HCT116 (cell line): ENCODE measurements around the gene TFDP1. TPM values are rescaled to one million over a fixed set of nuclear protein-coding genes. Genes with fewer than 3 reads are reported as not detected.

Source experiments
- ATAC-seq: fragments of 200-7000 bp; cut with Tn5 transposase; 2 replicates; pipeline ENCODE4 v1.9.1; 2020; ENCODE audit warnings: mild to moderate bottlenecking, moderate library complexity
- BruUV-seq: library from RNA; stranded (reverse); fragments of 400-500 nt; replicated peaks from 2 replicates; lab custom pipeline; 2021; lab: Mats Ljungman, UMichigan
- CTCF ChIA-PET: fragments of 300-600 bp; sonication (Branson Sonifier 250); formaldehyde crosslinking; loops from one replicate; lab custom pipeline; 2021; ENCODE audit warnings: antibody characterized with exemption; lab: Charles Lee
- POLR2A ChIA-PET: fragments of 300-600, 350-600 bp; sonication (Branson Sonifier 250); formaldehyde crosslinking; loops from one replicate; lab custom pipeline; 2021; ENCODE audit warnings: antibody characterized with exemption; lab: Charles Lee
- RAD21 ChIA-PET, 2 experiments: fragments of 300-600 bp; sonication (Branson Sonifier 250); formaldehyde crosslinking; loops; one replicate each; lab custom pipeline; 2023; ENCODE audit warnings: low total read pairs in 2 of 2; ENCODE audit not compliant: uncharacterized antibody in 2 of 2, unreplicated experiment in 2 of 2, low non-redundant PET in 1 of 2; lab: Charles Lee
- DNase-seq: peaks from one replicate; pipeline ENCODE4 v3.0.0-alpha.2; 2010; ENCODE audit warnings: low read depth, low spot score
- H2AFZ ChIP-seq: fragments of 200-600 bp; shearing (Covaris generic), sonication (generic); 2 replicates; pipeline ENCODE4 v1.6.1; 2017; ENCODE audit warnings: low read depth, mixed run types, mixed read lengths, antibody characterized with exemption, low read length; ENCODE audit not compliant: poor library complexity, severe bottlenecking
- H3K27ac ChIP-seq: 2 replicates; pipeline ENCODE4 v1.5.1; 2012; ENCODE audit warnings: low read depth, low read length
- H3K27me3 ChIP-seq: fragments of 200-600 bp; sonication (generic); 2 replicates; pipeline ENCODE4 v1.6.1; 2016; ENCODE audit warnings: mixed run types, low read length, mixed read lengths; ENCODE audit not compliant: insufficient read depth
- H3K36me3 ChIP-seq, 2 experiments: fragments of 200-500 bp in 1 of 2; fragments of 200-600 bp in 1 of 2; sonication (Bioruptor generic) in 1 of 2; sonication (generic) in 1 of 2; 2 replicates each; pipeline versions ENCODE4 v1.5.1 to v1.6.1; 2014 to 2016; ENCODE audit warnings: low read length in 2 of 2, inconsistent platforms in 1 of 2, mixed read lengths in 1 of 2, mixed run types in 1 of 2; ENCODE audit not compliant: insufficient read depth in 2 of 2, control insufficient read depth in 1 of 2
- H3K4me1 ChIP-seq, 2 experiments: fragments of 200-600 bp in 1 of 2; sonication (generic) in 1 of 2; 2 replicates each; pipeline versions ENCODE4 v1.5.1 to v1.6.1; 2012 to 2017; ENCODE audit warnings: low read length in 2 of 2, inconsistent platforms in 1 of 2, mild to moderate bottlenecking in 1 of 2, mixed read lengths in 1 of 2, mixed run types in 1 of 2, moderate library complexity in 1 of 2; ENCODE audit not compliant: insufficient read depth in 2 of 2, control insufficient read depth in 1 of 2
- H3K4me2 ChIP-seq: fragments of 200-600 bp; sonication (generic); 2 replicates; pipeline ENCODE4 v1.6.1; 2017; ENCODE audit warnings: mixed run types, low read length, mixed read lengths
- H3K4me3 ChIP-seq, 2 experiments: fragments of 200-600 bp in 1 of 2; sonication (generic) in 1 of 2; replicated peaks in 1 of 2; 2 replicates each; pipeline ENCODE4 v1.5.1; 2011 to 2016; ENCODE audit warnings: low read length in 2 of 2, control low read depth in 1 of 2, low read depth in 1 of 2, mild to moderate bottlenecking in 1 of 2, mixed read lengths in 1 of 2, mixed run types in 1 of 2
- H3K79me2 ChIP-seq: fragments of 200-600 bp; sonication (generic); 2 replicates; pipeline ENCODE4 v1.6.1; 2017; ENCODE audit warnings: mild to moderate bottlenecking, mixed run types, low read length, moderate library complexity, mixed read lengths; ENCODE audit not compliant: insufficient read depth
- H3K9ac ChIP-seq: fragments of 200-600 bp; sonication (generic); 2 replicates; pipeline ENCODE4 v1.6.1; 2016; ENCODE audit warnings: low read length, mixed read lengths
- H3K9me2 ChIP-seq: fragments of 200-600 bp; sonication (generic), shearing (Covaris generic); 2 replicates; pipeline ENCODE4 v1.6.1; 2017; ENCODE audit warnings: mixed run types, mild to moderate bottlenecking, moderate library complexity; ENCODE audit not compliant: insufficient read depth
- H3K9me3 ChIP-seq, 2 experiments: fragments of 200-500 bp in 1 of 2; fragments of 200-600 bp in 1 of 2; sonication (Bioruptor generic) in 1 of 2; sonication (generic) in 1 of 2; 2 replicates each; pipeline ENCODE4 v1.6.1; 2014 to 2017; ENCODE audit warnings: low read length in 2 of 2, mixed read lengths in 2 of 2, inconsistent platforms in 1 of 2, low read depth in 1 of 2, mild to moderate bottlenecking in 1 of 2, mixed run types in 1 of 2, moderate library complexity in 1 of 2; ENCODE audit not compliant: control insufficient read depth in 1 of 2, insufficient read depth in 1 of 2
- H4K20me1 ChIP-seq: fragments of 200-600 bp; sonication (generic), shearing (Covaris generic); 2 replicates; pipeline ENCODE4 v1.6.1; 2017; ENCODE audit warnings: mixed run types, mild to moderate bottlenecking, moderate library complexity; ENCODE audit not compliant: insufficient read depth
- ATF3 ChIP-seq: IDR thresholded peaks from 2 replicates; pipeline ENCODE4 v1.6.1; 2012
- CBX3 ChIP-seq: IDR thresholded peaks from 2 replicates; pipeline ENCODE4 v1.6.1; 2012; ENCODE audit warnings: low read depth
- CEBPB ChIP-seq: IDR thresholded peaks from 2 replicates; pipeline ENCODE4 v1.6.1; 2012; ENCODE audit warnings: low read depth
- CTCF ChIP-seq, 3 experiments: fragments of 200-600 bp in 1 of 3; sonication (generic) in 1 of 3; IDR thresholded peaks in 2 of 3; conservative IDR thresholded peaks in 1 of 3; 2 replicates each; pipeline ENCODE4 v1.5.1; 2012 to 2017; ENCODE audit warnings: low read depth in 2 of 3, low read length in 2 of 3, antibody characterized with exemption in 1 of 3, borderline replicate concordance in 1 of 3, control low read depth in 1 of 3, mild to moderate bottlenecking in 1 of 3, mixed read lengths in 1 of 3, mixed run types in 1 of 3, moderate library complexity in 1 of 3; ENCODE audit not compliant: insufficient read depth in 1 of 3
- FOSL1 ChIP-seq: IDR thresholded peaks from 2 replicates; pipeline ENCODE4 v1.6.1; 2012; ENCODE audit warnings: low read depth
- POLR2AphosphoS5 ChIP-seq: IDR thresholded peaks from 2 replicates; pipeline ENCODE4 v1.6.1; 2011; ENCODE audit warnings: mild to moderate bottlenecking, low read depth, low read length, moderate library complexity
- RAD21 ChIP-seq: IDR thresholded peaks from 2 replicates; pipeline ENCODE4 v1.6.1; 2012; ENCODE audit warnings: low read depth, mild to moderate bottlenecking
- REST ChIP-seq: IDR thresholded peaks from 2 replicates; pipeline ENCODE4 v1.6.1; 2012; ENCODE audit warnings: low read depth
- TCF7L2 ChIP-seq: IDR thresholded peaks from 2 replicates; pipeline ENCODE4 v1.7.0; 2011; ENCODE audit warnings: borderline replicate concordance, inconsistent platforms; ENCODE audit not compliant: insufficient read depth, insufficient read length; ENCODE audit errors: extremely low read depth
- ZFX ChIP-seq: fragments of 450-650 bp; IDR thresholded peaks from 2 replicates; pipeline ENCODE4 v1.6.1; 2017
- intact Hi-C: fragments of 100-400 bp; cut with micrococcal nuclease; formaldehyde crosslinking; loops from 2 replicates; pipeline ENCODE4 v1.10.0; 2022
- total RNA-seq: library from RNA; stranded (reverse); gene quantifications from one replicate; pipeline ENCODE4 v1.2.1, GENCODE V29; 2021; ENCODE audit not compliant: unreplicated experiment

Gene TFDP1
- total RNA-seq, 1 experiment from 2014 or later: 169 TPM

- H3K4me3 ChIP-seq: no peak overlapping the region
- no peak overlapping the region for H3K9ac ChIP-seq
- BruUV-seq: no TSS peak
- no peak for TF ChIP-seq RAD21
- TF ChIP-seq TCF7L2: no peak
- no peak for TF ChIP-seq REST
- TF ChIP-seq ATF3: no peak
- TF ChIP-seq CEBPB: no peak
- no peak for TF ChIP-seq POLR2AphosphoS5
- no peak for TF ChIP-seq CTCF (IDR thresholded peaks at IDR 0.05 in 2 of 3, conservative IDR thresholded peaks at IDR 0.05 in 1 of 3; ENCODE audit: borderline replicate concordance in 1 of 3, insufficient read depth in 1 of 3, low read depth in 2 of 3, low read length in 2 of 3)
- no peak for TF ChIP-seq ZFX
- TF ChIP-seq CBX3: no peak
- no peak for TF ChIP-seq FOSL1
- no peaks in the 10 kb centered on the region for H4K20me1 ChIP-seq
- H3K27me3 ChIP-seq: no peaks in the 10 kb centered on the region
- H3K79me2 ChIP-seq: peaks cover 100% of the 10 kb centered on the region
- no peak overlapping the region for H3K27ac ChIP-seq
- H3K4me1 ChIP-seq: no peaks in the 10 kb centered on the region
- no peaks in the 10 kb centered on the region for H3K9me3 ChIP-seq
- CTCF ChIA-PET: no interaction called here
- H3K36me3 ChIP-seq: peaks cover 2 to 45% of the 10 kb centered on the region in 2 experiments; a peak in 3 of 4 replicates
- intact Hi-C loops: no loop called here
- no peaks in the 10 kb centered on the region for H3K9me2 ChIP-seq
- DNase-seq: no peak
- POLR2A ChIA-PET: no interaction called here
- no peak overlapping the region for H2AFZ ChIP-seq
- RAD21 ChIA-PET: interaction anchor here in 1 of 2 experiments (0.7 kb wide), 1 partner anchor 564 kb away, joined by 3 read pairs; no protein-coding TSS in a partner anchor
- no peak overlapping the region for H3K4me2 ChIP-seq
- no peak for ATAC-seq
These were observed 19.6 kb downstream of the TFDP1 start for GRCh38 chr13:113604186-113604585.
